ENCODE results near the gene ABHD2.

DNA sequence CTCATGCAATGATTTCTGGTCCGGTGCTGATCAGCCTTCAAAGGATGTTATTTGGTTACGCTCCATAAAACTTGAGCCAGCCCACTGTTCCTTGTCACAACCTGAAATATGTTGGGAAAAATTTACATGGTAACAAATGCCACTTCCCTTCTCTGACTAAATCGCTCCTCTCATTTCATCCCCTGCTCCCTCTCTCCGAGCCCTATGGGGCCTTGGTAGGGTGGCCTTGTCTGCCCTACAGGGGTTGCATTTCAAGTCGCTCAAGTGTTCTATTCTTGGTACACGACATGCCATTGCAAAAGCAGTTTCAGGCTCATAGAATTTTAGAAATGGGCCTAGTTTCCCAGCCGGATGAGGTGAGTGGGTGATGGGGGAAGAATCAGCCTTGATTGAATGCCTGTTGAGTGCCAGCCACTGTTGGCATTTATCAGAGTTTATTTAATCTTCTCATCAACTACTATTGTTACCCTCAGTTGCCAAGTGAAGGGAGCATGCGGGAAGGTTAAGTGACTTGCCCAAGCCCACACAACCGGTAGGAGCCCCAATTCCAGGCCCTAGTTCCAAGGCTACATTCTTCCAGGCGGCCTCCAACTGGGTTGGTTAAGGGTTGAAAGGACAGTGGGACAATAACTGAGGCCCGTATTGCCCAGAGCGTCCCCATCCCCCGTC lies 961 bp upstream of the ABHD2 start:
- no peak for TF ChIP-seq POLR2A (IDR thresholded peaks at IDR 0.05)
- TF ChIP-seq, protein P1, sequence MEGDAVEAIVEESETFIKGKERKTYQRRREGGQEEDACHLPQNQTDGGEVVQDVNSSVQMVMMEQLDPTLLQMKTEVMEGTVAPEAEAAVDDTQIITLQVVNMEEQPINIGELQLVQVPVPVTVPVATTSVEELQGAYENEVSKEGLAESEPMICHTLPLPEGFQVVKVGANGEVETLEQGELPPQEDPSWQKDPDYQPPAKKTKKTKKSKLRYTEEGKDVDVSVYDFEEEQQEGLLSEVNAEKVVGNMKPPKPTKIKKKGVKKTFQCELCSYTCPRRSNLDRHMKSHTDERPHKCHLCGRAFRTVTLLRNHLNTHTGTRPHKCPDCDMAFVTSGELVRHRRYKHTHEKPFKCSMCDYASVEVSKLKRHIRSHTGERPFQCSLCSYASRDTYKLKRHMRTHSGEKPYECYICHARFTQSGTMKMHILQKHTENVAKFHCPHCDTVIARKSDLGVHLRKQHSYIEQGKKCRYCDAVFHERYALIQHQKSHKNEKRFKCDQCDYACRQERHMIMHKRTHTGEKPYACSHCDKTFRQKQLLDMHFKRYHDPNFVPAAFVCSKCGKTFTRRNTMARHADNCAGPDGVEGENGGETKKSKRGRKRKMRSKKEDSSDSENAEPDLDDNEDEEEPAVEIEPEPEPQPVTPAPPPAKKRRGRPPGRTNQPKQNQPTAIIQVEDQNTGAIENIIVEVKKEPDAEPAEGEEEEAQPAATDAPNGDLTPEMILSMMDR (IDR thresholded peaks at IDR 0.05), result no peak
